Umbilical cord (tissue), 2 donors: ENCODE measurements around the gene HIBCH. TPM values are rescaled to one million over a fixed set of nuclear protein-coding genes. Genes with fewer than 3 reads are reported as not detected.
"Not testable (repeated sequence)": the region's sequence is repeated elsewhere in the genome, so short reads cannot be mapped to it uniquely, and the experiment has no call there.

Experiments
- DNase-seq: peaks from one replicate; pipeline ENCODE4 v3.0.0-alpha.2; 2015; ENCODE audit warnings: low spot score
- total RNA-seq: library from RNA; depleted of rRNA; stranded (reverse); fragments of >200 nt; gene quantifications from one replicate; pipeline ENCODE4 v1.2.3, GENCODE V29; 2014; ENCODE audit warnings: low replicate concordance; ENCODE audit not compliant: insufficient read depth

Gene HIBCH
- total RNA-seq, 1 donor from 2014 or later, result 15.2 TPM

GRCh38 chr2:190308031-190308430 lies 11.6 kb downstream of the HIBCH start:
- no peak for DNase-seq

- DNase-seq, result no peak
These were observed 15.2 kb downstream of the HIBCH start for GRCh38 chr2:190304404-190304803.

GRCh38 chr2:190303647-190304046 lies 16.0 kb downstream of the HIBCH start:
- no peak for DNase-seq

- DNase-seq, result no peak
These were observed 17.6 kb downstream of the HIBCH start for GRCh38 chr2:190302052-190302451.

- no peak for DNase-seq
These were observed 18.6 kb downstream of the HIBCH start for GRCh38 chr2:190301032-190301431.

- DNase-seq, result not testable (repeated sequence)
These were observed 21.7 kb downstream of the HIBCH start for GRCh38 chr2:190297880-190298279.

- DNase-seq, result peak; percentile 10
These were observed 35.8 kb downstream of the HIBCH start for GRCh38 chr2:190283783-190284182.

GRCh38 chr2:190280565-190281350 lies 38.9 kb downstream of the HIBCH start:
- DNase-seq, result no peak

- DNase-seq, result not testable (repeated sequence)
These were observed 40.1 kb downstream of the HIBCH start for GRCh38 chr2:190279256-190280134.

GRCh38 chr2:190277234-190278112 lies 42.2 kb downstream of the HIBCH start:
- DNase-seq, result peak; percentile 25

GRCh38 chr2:190272457-190272842 lies 47.2 kb downstream of the HIBCH start:
- DNase-seq, result no peak

GRCh38 chr2:190271783-190272456 lies 47.7 kb downstream of the HIBCH start:
- no peak for DNase-seq

- no peak for DNase-seq
These were observed 49.3 kb downstream of the HIBCH start for GRCh38 chr2:190270298-190270697.

- DNase-seq, result not testable (repeated sequence)
These were observed 49.9 kb downstream of the HIBCH start for GRCh38 chr2:190269699-190270098.

GRCh38 chr2:190267302-190267701 lies 52.3 kb downstream of the HIBCH start:
- no peak for DNase-seq

- DNase-seq, result no peak
These were observed 53.3 kb downstream of the HIBCH start for GRCh38 chr2:190266314-190266713.

GRCh38 chr2:190261851-190262250 lies 57.8 kb downstream of the HIBCH start:
- DNase-seq, result no peak

- no peak for DNase-seq
These were observed 63.5 kb downstream of the HIBCH start for GRCh38 chr2:190256087-190256486.

- no peak for DNase-seq
These were observed 64.0 kb downstream of the HIBCH start for GRCh38 chr2:190255676-190256075.

- DNase-seq, result no peak
These were observed 65.4 kb downstream of the HIBCH start for GRCh38 chr2:190254063-190254850.
